RWPE2 (cell line): Measurements from ENCODE around the gene TUBA3C.

Experiments
- ATAC-seq: fragments of 200-7000 bp; cut with Tn5 transposase; 3 replicates; pipeline ENCODE4 v1.9.1; 2021; ENCODE audit warnings: low read depth
- DNase-seq: peaks from one replicate; pipeline ENCODE4 v3.0.0-alpha.2; 2020; ENCODE audit warnings: low spot score
- H3K27ac ChIP-seq: fragments of 450-650 bp; 2 replicates; pipeline ENCODE4 v1.5.1; 2017; ENCODE audit warnings: mild to moderate bottlenecking; ENCODE audit not compliant: poor library complexity, severe bottlenecking
- H3K27me3 ChIP-seq: fragments of 250-450 bp; sonication (Bioruptor Pico); 2 replicates; pipeline ENCODE4 v1.5.1; 2021; ENCODE audit warnings: mild to moderate bottlenecking, moderate library complexity; ENCODE audit not compliant: insufficient read depth, poor library complexity, severe bottlenecking
- H3K36me3 ChIP-seq: fragments of 250-450 bp; sonication (Bioruptor Pico); 2 replicates; pipeline ENCODE4 v1.5.1; 2020; ENCODE audit warnings: low read depth, mild to moderate bottlenecking, moderate library complexity
- H3K4me1 ChIP-seq: fragments of 250-450 bp; sonication (Bioruptor Pico); 2 replicates; pipeline ENCODE4 v1.5.1; 2021; ENCODE audit warnings: mild to moderate bottlenecking, moderate library complexity; ENCODE audit not compliant: insufficient read depth, poor library complexity, severe bottlenecking
- H3K4me3 ChIP-seq: fragments of 250-450 bp; sonication (Bioruptor Pico); 2 replicates; pipeline ENCODE4 v1.5.1; 2021; ENCODE audit warnings: mild to moderate bottlenecking, moderate library complexity; ENCODE audit not compliant: severe bottlenecking
- H3K9me3 ChIP-seq: fragments of 250-450 bp; sonication (Bioruptor Pico); 2 replicates; pipeline ENCODE4 v1.5.1; 2021; ENCODE audit warnings: mild to moderate bottlenecking, moderate library complexity; ENCODE audit not compliant: severe bottlenecking
- CTCF ChIP-seq: fragments of 450-650 bp; IDR thresholded peaks from one replicate; pipeline ENCODE4 v1.5.1; 2017; ENCODE audit warnings: mild to moderate bottlenecking, moderate library complexity; ENCODE audit not compliant: poor library complexity, severe bottlenecking

The TUBA3C gene

GRCh38 chr13:19151581-19152263 is 29.9 kb downstream of the TUBA3C start:
- no peaks in the 10 kb centered on the region for H3K36me3 ChIP-seq
- H3K4me1 ChIP-seq: no peaks in the 10 kb centered on the region
- H3K9me3 ChIP-seq: no peaks in the 10 kb centered on the region
- ATAC-seq (no peak), DNase-seq (no peak)
- H3K27me3 ChIP-seq: no peaks in the 10 kb centered on the region
- no peak overlapping the region for H3K27ac ChIP-seq
- no peak for TF ChIP-seq CTCF
- H3K4me3 ChIP-seq: no peak overlapping the region

DNA sequence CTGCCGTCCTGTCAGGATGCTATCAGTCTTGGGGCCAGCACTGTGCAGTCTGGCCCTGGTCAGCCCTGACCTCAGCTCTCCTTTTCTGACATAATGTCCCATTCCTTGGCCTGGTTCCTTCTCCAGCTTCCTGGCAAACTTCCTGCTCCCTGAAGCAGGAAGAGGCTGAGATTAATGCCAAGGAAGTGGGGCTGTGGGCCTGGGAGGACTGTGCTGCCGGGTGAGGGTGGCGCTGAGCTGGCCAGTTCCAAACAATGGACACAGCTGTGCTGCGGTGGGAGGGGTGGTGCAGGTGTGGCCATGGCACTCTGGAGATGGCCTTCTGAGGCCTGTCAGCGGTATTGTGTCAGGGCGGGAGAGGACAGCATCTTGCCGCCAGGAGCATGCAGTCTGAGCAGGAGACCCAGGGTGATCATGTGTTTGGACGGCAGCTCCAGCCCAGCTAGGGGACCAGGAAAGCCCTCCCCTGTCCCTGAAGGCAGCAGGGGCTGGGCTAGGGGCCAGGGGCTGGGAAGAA is 30.9 kb downstream of the TUBA3C start:
- Histone ChIP-seq H3K36me3 (no peaks in the 10 kb centered on the region), H3K4me3 (no peak overlapping the region), H3K27me3 (no peaks in the 10 kb centered on the region), H3K4me1 (no peaks in the 10 kb centered on the region), H3K27ac (no peak overlapping the region), H3K9me3 (no peaks in the 10 kb centered on the region)
- DNase-seq (no peak), ATAC-seq (no peak)
- no peak for TF ChIP-seq CTCF

DNA sequence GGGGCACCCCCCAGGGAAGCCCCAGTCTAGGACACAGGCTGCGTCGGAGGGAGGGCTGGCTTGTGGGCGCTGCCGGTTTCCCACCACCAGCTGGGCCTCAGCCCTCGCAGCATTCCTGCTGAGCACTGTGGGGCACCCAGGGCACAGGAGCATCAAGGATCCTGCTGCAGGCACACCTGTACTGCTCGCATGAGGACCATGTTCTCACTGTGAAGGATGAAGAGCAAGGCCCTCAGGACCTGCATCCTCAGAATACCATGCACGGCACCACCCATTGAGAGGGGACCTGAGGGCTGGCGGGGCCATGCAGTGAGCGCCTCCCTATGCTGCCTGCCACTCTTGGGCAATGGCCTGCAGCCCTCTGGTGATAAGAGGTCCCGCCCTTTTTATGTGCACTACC is 31.4 kb downstream of the TUBA3C start:
- TF ChIP-seq CTCF: no peak
- no peak overlapping the region for H3K4me3 ChIP-seq
- H3K4me1 ChIP-seq: no peaks in the 10 kb centered on the region
- H3K9me3 ChIP-seq: no peaks in the 10 kb centered on the region
- no peaks in the 10 kb centered on the region for H3K27me3 ChIP-seq
- no peaks in the 10 kb centered on the region for H3K36me3 ChIP-seq
- no peak for ATAC-seq
- no peak for DNase-seq
- H3K27ac ChIP-seq: no peak overlapping the region

DNA sequence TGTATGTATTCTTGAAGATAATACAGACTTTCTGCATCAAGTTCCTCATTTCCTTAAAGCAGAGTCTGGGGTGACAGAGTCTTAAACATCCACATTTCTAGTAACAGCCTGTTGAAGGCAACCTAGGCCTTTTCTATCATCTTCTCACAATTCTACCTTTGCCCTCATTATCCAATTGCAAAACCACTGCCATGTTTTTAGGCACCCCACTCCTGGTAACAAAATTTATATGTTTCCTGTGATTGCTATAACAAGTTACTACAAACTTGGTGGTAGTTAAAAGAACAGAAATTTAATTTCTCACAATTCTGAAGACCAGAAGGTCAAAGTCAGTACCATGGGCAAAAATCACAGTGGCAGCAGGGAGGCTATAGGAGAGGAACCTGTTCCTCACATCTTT is 33.1 kb downstream of the TUBA3C start:
- Histone ChIP-seq H3K36me3 (no peaks in the 10 kb centered on the region), H3K4me1 (no peaks in the 10 kb centered on the region), H3K9me3 (no peaks in the 10 kb centered on the region), H3K4me3 (no peak overlapping the region), H3K27me3 (no peaks in the 10 kb centered on the region), H3K27ac (no peak overlapping the region)
- no peak for TF ChIP-seq CTCF
- no peak for ATAC-seq
- DNase-seq: no peak
